ENCODE data around the gene KLHL40.

Gene KLHL40

GRCh38 chr3:42656680-42657610, 28.4 kb upstream of the KLHL40 start:
- DNase-seq (ENCODE audit: extremely low spot score, insufficient read length, low read depth), result no peak
- no peak for FAIRE-seq

DNA sequence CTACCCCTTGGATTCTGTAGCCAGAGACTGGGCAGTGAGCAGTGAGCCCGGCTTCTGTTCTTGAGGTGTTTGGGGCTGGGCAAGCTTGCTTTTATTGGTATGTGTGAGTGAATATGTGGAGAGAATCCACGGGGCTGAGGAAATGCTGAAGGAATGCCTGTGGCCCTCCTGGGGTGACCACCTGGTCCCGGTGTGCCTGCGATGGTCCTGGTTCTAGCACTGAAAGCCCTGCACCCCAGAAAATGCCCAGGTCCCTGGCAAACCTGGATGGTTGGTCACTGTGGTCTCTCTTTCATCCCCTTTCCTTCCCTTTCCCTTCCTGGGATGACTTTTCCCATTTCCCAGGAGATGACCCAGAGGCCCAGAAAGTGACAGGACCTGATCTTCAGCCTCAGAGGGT, 27.7 kb upstream of the KLHL40 start:
- FAIRE-seq (no peak), DNase-seq (ENCODE audit: extremely low spot score, insufficient read length, low read depth) (no peak)

GRCh38 chr3:42658091-42658770, 27.1 kb upstream of the KLHL40 start:
- DNase-seq (ENCODE audit: extremely low spot score, insufficient read length, low read depth), result no peak
- no peak for FAIRE-seq

DNA sequence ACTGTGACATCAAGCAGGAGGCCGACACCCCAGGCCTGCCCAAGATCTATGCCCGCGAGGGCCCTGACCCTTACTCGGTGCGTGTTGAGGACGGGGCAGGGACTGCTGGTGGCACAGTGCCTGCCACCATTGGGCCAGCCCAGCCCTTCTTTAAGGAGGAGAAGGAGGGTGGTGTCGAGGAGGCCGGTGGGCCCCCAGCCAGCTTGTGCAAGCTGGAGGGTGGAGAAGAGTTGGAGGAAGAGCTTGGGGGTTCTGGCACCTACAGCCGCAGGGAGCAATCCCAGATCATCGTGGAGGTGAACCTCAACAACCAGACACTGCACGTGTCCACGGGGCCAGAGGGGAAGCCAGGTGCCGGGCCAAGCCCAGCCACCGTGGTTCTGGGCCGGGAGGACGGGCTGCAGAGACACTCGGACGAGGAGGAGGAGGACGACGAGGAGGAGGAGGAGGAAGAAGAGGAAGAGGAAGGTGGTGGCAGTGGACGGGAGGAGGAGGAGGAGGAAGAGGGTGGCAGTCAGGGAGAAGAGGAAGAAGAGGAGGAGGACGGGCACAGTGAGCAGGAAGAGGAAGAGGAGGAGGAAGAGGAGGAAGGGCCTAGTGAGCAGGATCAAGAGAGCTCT, 26.5 kb upstream of the KLHL40 start:
- FAIRE-seq (no peak), DNase-seq (ENCODE audit: extremely low spot score, insufficient read length, low read depth) (no peak)

GRCh38 chr3:42659451-42660130, 25.7 kb upstream of the KLHL40 start:
- DNase-seq (ENCODE audit: extremely low spot score, insufficient read length, low read depth) (no peak), FAIRE-seq (no peak)

DNA sequence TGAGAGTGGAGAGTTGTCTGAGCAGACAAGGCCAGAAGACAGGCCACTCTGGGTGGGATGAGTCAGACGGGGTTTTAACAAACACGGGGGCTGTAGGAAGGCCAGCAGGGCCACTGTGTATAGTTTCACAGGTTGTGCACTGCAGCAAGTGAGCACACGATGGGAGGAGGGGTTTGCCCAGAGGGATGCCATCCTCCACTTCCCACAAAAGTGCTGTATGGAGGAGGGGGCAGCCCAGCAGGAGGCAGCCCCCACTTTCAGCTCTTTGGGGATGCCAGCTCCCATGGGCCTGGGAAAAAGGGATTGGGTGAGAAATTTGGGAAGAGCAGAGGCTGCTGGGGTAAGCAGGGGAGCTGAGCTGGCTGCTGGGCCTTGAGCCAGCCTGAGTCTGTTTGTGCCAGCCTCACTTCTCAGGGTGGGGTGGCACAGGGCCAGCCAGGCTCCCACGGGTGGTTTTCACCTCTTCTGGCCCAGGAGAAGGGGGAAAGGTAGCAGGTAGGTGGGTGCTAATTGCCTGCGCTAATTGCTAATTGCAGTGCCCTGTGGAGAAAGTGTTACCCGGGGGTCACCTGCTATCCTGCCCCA, 25.1 kb upstream of the KLHL40 start:
- FAIRE-seq (no peak), DNase-seq (ENCODE audit: extremely low spot score, insufficient read length, low read depth) (no peak)

DNA sequence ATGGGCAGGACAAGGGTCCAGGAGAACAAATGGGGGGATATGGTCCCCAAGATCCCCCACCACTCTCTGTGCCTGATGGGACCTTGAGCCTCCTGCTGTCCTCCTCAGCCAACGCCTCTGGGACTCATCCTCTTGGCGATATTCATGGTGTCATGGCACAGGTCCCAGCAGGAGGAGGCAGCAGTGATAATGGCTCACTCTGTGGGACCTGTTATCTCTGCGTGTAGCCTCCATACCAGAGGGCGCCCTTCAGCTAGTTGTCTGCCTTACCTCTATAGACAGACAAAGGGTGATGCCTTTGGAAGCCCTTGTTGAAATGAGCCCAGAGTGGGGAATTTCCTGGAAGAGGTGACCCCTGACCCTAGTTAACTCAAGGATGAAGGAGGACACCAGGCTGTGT, 24.4 kb upstream of the KLHL40 start:
- FAIRE-seq (no peak), DNase-seq (ENCODE audit: extremely low spot score, insufficient read length, low read depth) (no peak)

- FAIRE-seq, result no peak
- DNase-seq (ENCODE audit: extremely low spot score, insufficient read length, low read depth), result no peak
Measured at GRCh38 chr3:42661593-42662022, 23.7 kb upstream of the KLHL40 start.

DNA sequence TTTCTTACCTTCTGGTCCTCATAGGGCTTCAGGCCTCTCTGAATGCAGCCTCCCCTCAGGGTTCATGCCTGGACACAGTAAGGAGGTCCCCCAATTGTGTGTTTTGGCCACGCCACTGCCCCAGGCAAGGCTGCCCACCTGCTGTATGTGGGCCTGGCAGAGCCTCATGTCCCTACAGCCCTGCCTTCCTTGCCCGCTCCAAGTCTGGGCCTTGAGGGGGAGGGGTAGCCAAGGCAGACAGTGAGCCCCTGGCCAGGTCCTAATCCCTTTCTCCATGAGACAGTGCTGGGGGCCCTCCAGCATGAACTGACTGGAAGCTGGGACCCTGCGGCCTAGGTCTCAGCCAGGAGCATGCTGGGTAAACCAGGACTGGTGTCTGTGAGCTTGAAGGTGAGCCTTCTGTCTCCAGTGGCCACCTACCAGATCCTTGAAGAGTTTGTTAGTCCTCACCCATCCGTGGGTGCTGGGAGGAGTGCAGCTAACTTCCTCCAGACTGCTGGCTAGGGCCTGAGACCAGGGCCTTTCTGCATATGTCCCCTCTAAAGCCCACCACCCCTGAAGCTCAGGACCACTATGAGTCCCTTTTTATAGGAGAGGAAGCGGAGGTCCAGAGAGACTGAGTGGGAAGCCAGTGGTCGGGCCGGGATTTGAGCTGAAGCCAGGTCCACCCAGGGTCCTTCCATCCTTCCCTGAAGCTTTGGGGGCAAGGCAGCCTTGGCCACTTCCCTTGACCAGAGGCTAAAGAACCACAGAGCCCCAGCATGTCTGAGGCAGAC, 23.1 kb upstream of the KLHL40 start:
- FAIRE-seq (no peak), DNase-seq (ENCODE audit: extremely low spot score, insufficient read length, low read depth) (no peak)

DNA sequence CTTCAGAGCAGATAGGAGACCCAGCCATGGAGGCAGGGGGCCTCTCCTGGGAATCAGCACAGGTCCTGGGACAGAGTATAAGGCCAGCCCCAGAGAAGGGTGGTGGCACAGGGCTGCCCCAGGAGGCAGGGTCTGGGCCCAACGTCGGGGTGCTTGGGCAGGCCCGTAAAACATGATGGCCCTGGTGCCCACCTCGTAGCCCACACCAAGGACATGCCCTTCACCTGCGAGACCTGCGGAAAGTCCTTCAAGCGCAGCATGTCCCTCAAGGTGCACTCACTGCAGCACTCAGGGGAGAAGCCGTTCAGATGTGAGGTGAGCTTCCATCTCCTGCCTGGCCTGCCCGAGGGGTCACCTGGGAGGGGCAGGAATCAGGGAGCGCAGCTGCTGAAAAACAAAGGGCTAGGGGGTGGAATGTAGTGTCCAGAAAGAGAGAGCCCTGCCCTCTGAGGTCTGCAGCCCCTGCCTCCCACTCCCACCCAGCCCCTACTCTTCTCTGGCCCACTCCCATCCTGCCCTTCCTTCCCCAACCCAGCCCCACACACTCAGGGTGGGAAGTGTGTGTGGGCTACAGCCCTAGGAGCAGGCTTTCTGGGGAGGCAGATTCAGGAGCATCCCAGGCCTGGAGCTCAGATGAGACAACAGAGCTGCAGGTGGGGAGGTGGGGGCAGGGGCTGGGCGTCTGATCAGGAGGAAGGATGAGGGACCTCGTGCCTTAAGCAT, 22.4 kb upstream of the KLHL40 start:
- FAIRE-seq, result no peak
- no peak for DNase-seq (ENCODE audit: extremely low spot score, insufficient read length, low read depth)

DNA sequence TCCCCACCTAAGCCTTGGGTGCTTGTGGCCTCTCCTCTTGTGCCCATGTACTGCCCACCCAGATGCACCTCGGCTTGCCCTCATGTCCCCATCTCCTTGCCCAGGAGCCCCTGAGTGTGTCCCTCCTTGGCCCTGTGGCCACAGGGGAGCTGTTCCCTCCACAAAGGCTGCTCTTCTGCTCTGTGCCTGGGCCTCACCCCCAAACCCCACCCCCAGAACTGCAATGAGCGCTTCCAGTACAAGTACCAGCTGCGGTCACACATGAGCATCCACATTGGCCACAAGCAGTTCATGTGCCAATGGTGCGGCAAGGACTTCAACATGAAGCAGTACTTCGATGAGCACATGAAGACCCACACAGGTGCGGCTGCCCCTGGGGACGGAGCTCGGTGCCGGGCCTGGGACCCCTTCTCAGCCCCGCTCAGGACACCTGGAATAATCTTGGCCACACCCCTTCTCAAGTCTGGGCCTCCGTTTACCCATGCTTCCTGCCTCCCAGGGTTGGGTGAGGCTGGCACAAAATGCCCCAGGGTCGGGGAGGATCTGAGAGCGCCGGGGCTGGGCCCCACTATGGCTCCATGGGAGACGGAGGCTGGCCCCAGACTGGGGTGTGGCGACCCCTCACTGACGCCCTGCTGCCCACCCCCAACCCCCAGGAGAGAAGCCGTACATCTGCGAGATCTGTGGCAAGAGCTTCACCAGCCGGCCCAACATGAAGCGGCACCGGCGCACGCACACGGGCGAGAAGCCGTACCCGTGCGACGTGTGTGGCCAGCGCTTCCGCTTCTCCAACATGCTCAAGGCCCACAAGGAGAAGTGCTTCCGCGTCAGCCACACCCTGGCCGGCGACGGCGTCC, 21.5 kb upstream of the KLHL40 start:
- no peak for FAIRE-seq
- DNase-seq (ENCODE audit: extremely low spot score, insufficient read length, low read depth), result no peak

DNA sequence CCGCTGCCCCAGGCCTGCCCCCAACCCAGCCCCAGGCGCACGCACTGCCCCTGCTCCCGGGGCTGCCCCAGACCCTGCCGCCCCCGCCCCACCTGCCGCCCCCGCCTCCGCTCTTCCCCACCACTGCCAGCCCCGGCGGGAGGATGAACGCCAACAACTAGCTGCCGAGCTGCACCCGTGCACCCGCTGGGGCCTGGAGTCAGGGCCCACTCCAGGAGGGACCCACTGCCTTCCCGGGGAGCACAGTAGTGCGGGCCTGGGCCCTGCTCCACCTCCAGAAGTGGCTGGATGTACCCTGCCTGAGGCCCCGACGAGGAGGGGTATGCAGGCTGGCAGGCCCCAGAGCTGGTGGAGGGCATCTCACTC, 20.9 kb upstream of the KLHL40 start:
- DNase-seq (ENCODE audit: extremely low spot score, insufficient read length, low read depth) (no peak), FAIRE-seq (no peak)

- no peak for FAIRE-seq
- DNase-seq (ENCODE audit: extremely low spot score, insufficient read length, low read depth), result no peak
Measured at GRCh38 chr3:42665050-42665878, 20.1 kb upstream of the KLHL40 start.

DNA sequence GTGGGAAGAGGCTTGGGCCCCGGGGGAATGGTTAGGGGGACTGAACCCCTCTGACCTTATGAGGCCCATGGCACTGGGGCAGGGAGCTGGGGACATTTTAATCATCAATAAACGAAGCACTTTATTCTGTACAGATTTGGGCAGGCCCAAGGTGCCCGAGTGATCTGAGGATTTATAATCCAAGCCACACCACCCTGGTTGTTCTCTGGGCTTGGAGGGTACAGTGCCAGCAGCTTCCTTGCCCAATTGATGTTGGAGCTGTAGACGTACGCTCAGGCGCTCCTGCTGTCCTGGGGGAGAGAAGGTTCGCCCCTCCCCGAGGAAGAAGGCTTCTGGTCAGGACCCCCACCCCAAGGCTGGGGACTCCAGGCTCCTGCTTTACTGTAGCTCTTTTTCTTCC, 19.3 kb upstream of the KLHL40 start:
- DNase-seq (ENCODE audit: extremely low spot score, insufficient read length, low read depth), result no peak
- FAIRE-seq, result no peak

- no peak for FAIRE-seq
- DNase-seq (ENCODE audit: extremely low spot score, insufficient read length, low read depth), result no peak
Measured at GRCh38 chr3:42666577-42666998, 18.7 kb upstream of the KLHL40 start.

- DNase-seq (ENCODE audit: extremely low spot score, insufficient read length, low read depth) (no peak), FAIRE-seq (no peak)
Measured at GRCh38 chr3:42667096-42667522, 18.2 kb upstream of the KLHL40 start.
